ENCODE results near the gene FOXB2. TPM values are rescaled to one million over a fixed set of nuclear protein-coding genes. Genes with fewer than 3 reads are reported as not detected.

Gene FOXB2
- total and polyA plus RNA-seq, 2 of the 13 experiments (the other 11 are each of a cell fraction or from before 2014, with no cell fraction given), result not detected

GRCh38 chr9:76989501-76989900, 30.0 kb upstream of the FOXB2 start:
- no peak overlapping the region for H3K4me3 ChIP-seq (replicated peaks in 1 of 3; ENCODE audit: insufficient read depth in 1 of 3, low read depth in 2 of 3, low read length in 3 of 3)
- H3K79me2 ChIP-seq (ENCODE audit: insufficient read depth, low read length), result no peaks in the 10 kb centered on the region
- H3K9me3 ChIP-seq (ENCODE audit: low read length), result no peaks in the 10 kb centered on the region
- FAIRE-seq (no peak), DNase-seq (ENCODE audit: low spot score) (no peak), ATAC-seq (no peak)
- BruUV-seq (replicated peaks), result no TSS peak
- H3K4me2 ChIP-seq (ENCODE audit: low read depth, low read length), result no peak overlapping the region
- ChIA-PET POLR2A (no interaction called here), CTCF (ENCODE audit: low intra/inter-chr PET ratio, low total read pairs) (no interaction called here)
- no peaks in the 10 kb centered on the region for H3K4me1 ChIP-seq (ENCODE audit: insufficient read depth, low read length)
- H3K27ac ChIP-seq (ENCODE audit: extremely low read length, insufficient read depth, low read length), result no peak overlapping the region
- H2AFZ ChIP-seq (ENCODE audit: low read length), result no peak overlapping the region
- no peaks in the 10 kb centered on the region for H4K20me1 ChIP-seq (ENCODE audit: insufficient read depth, low read length)
- 0% methylated on average over 3 of the region's 3 CpGs for WGBS (ENCODE audit: low lambda C conversion rate)
- H3K9ac ChIP-seq (ENCODE audit: insufficient read depth, low read depth, low read length), result no peak overlapping the region
- intact Hi-C loops (cut with micrococcal nuclease; ENCODE audit: unreplicated experiment) (no loop called here), in situ Hi-C loops (cut with HindIII; ENCODE audit: extremely low pct_ligation_motif_present, low pct_unique_long_range_greater_than_20kb) (loop anchor here (10.0 kb wide), 1 partner anchor 185 kb away; no protein-coding TSS in a partner anchor)
- no peaks in the 10 kb centered on the region for H3K27me3 ChIP-seq (ENCODE audit: control insufficient read depth in 1 of 2, insufficient read depth in 2 of 2, low read length in 2 of 2)
- H3K36me3 ChIP-seq (replicated peaks in 1 of 2; ENCODE audit: control insufficient read depth in 1 of 2, insufficient read depth in 2 of 2, low read length in 2 of 2), result no peaks in the 10 kb centered on the region
- TF ChIP-seq ZNF646 (CRISPR knock-in tag; IDR thresholded peaks at IDR 0.05), result no peak
- no peak for TF ChIP-seq HMG20B (CRISPR knock-in tag; conservative IDR thresholded peaks at IDR 0.05)
- TF ChIP-seq ZNF383 (CRISPR knock-in tag; IDR thresholded peaks at IDR 0.05; ENCODE audit: borderline replicate concordance), result no peak
- no peak for TF ChIP-seq ZNF17 (CRISPR knock-in tag; IDR thresholded peaks at IDR 0.05)
- no peak for TF ChIP-seq ZNF234 (CRISPR knock-in tag; conservative IDR thresholded peaks at IDR 0.05)
- TF ChIP-seq, protein P1, sequence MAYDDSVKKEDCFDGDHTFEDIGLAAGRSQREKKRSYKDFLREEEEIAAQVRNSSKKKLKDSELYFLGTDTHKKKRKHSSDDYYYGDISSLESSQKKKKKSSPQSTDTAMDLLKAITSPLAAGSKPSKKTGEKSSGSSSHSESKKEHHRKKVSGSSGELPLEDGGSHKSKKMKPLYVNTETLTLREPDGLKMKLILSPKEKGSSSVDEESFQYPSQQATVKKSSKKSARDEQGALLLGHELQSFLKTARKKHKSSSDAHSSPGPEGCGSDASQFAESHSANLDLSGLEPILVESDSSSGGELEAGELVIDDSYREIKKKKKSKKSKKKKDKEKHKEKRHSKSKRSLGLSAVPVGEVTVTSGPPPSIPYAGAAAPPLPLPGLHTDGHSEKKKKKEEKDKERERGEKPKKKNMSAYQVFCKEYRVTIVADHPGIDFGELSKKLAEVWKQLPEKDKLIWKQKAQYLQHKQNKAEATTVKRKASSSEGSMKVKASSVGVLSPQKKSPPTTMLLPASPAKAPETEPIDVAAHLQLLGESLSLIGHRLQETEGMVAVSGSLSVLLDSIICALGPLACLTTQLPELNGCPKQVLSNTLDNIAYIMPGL (CRISPR knock-in tag; IDR thresholded peaks at IDR 0.05; ENCODE audit: borderline replicate concordance in 1 of 2, low read depth in 1 of 2), result no peak
- TF ChIP-seq TCF12 (IDR thresholded peaks at IDR 0.05), result no peak
- TF ChIP-seq TCF12 (CRISPR knock-in tag; IDR thresholded peaks at IDR 0.05), result no peak
- TF ChIP-seq JUN (CRISPR knock-in tag; IDR thresholded peaks at IDR 0.05), result no peak
- no peak for TF ChIP-seq TARDBP (CRISPR knock-in tag; IDR thresholded peaks at IDR 0.05)
- no peak for TF ChIP-seq ZNF766 (CRISPR knock-in tag; IDR thresholded peaks at IDR 0.05; ENCODE audit: borderline replicate concordance)
- TF ChIP-seq, protein P2, sequence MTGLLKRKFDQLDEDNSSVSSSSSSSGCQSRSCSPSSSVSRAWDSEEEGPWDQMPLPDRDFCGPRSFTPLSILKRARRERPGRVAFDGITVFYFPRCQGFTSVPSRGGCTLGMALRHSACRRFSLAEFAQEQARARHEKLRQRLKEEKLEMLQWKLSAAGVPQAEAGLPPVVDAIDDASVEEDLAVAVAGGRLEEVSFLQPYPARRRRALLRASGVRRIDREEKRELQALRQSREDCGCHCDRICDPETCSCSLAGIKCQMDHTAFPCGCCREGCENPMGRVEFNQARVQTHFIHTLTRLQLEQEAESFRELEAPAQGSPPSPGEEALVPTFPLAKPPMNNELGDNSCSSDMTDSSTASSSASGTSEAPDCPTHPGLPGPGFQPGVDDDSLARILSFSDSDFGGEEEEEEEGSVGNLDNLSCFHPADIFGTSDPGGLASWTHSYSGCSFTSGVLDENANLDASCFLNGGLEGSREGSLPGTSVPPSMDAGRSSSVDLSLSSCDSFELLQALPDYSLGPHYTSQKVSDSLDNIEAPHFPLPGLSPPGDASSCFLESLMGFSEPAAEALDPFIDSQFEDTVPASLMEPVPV (CRISPR knock-in tag; IDR thresholded peaks at IDR 0.05), result no peak
- no peak for TF ChIP-seq SNRNP70 (IDR thresholded peaks at IDR 0.05; ENCODE audit: low read depth, low read length)
- TF ChIP-seq ZBTB7B (CRISPR knock-in tag; IDR thresholded peaks at IDR 0.05), result no peak
- TF ChIP-seq ZFP36L2 (CRISPR knock-in tag; IDR thresholded peaks at IDR 0.05), result no peak
- no peak for TF ChIP-seq ZSCAN29 (CRISPR knock-in tag; conservative IDR thresholded peaks at IDR 0.05)
- no peak for TF ChIP-seq ZBTB42 (CRISPR knock-in tag; IDR thresholded peaks at IDR 0.05)
